Stimulated activated CD4-positive, alpha-beta T cell treated with anti-CD3 and anti-CD28 coated beads, TNF-alpha, amount 100 ng/mL, for 48 hours (primary cell): ENCODE data around the gene STAT4.
"Not testable (repeated sequence)": the region's sequence is repeated elsewhere in the genome, so short reads cannot be mapped to it uniquely, and the experiment has no call there.

Experiments
- DNase-seq, 3 donors: peaks; one replicate each; pipeline ENCODE4 v3.0.0-alpha.2; 2020; ENCODE audit warnings: low read depth in 3 of 3

STAT4 gene

DNA sequence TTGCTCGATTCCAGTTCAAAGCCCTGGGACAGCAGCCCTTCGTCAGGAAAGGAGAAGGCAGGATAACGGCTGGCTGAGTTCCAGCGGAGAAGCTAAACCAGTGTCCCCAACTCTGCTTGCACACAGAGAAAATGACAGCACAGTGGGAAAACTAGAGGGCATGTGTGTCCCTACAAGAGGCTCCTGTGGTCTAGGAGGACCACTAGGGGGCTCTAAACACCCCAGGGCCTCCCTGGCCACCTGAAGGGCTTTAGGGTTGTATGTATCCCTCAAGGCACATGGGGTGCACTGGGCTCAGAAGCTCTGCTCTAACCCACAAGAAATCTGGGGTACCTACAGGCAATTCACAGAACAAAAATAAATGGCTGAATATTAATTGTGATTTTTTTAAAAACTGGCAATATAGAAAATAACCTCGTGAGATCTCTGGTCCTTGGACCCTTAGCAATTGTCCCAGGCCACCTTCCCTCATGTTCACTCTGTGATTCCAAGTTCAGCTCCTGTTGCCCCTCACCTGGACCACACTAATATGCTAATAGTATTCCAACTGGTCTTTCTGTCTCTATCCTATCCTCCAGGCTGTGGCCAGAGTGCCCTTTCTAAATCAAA, 154.4 kb downstream of the STAT4 start:
- no peak for DNase-seq

- DNase-seq = not testable (repeated sequence)
Measured at GRCh38 chr2:190995315-190995714, 155.5 kb downstream of the STAT4 start.

DNA sequence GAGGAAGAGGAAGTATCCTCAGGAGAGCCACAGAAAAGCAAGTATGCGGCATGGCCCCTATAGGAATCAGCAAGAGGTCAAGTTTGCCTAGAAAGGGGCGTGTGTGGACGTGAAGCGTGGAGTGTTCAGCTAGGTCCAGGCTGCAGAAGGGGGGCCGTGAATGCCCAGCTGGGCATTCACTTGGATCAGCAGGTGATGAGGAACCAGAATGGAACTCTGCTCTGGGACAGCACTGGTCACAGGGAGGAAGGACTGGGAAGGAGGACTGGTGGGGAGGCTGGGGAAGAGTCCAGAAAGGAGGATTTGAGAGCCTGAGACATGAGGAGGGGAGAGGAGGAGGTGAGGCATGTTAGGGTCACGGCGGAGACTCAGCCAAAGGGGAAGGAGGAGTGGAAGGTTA, 156.6 kb downstream of the STAT4 start:
- DNase-seq = no peak

GRCh38 chr2:190993292-190993643, 157.5 kb downstream of the STAT4 start:
- no peak for DNase-seq

- DNase-seq = no peak
Measured at GRCh38 chr2:190990132-190990531, 160.7 kb downstream of the STAT4 start.

- no peak for DNase-seq
Measured at GRCh38 chr2:190988910-190989309, 161.9 kb downstream of the STAT4 start.

- DNase-seq = no peak
Measured at GRCh38 chr2:190987938-190988337, 162.9 kb downstream of the STAT4 start.

GRCh38 chr2:190987116-190987515, 163.7 kb downstream of the STAT4 start:
- no peak for DNase-seq

- no peak for DNase-seq
Measured at GRCh38 chr2:190986221-190986953, 164.4 kb downstream of the STAT4 start.

DNA sequence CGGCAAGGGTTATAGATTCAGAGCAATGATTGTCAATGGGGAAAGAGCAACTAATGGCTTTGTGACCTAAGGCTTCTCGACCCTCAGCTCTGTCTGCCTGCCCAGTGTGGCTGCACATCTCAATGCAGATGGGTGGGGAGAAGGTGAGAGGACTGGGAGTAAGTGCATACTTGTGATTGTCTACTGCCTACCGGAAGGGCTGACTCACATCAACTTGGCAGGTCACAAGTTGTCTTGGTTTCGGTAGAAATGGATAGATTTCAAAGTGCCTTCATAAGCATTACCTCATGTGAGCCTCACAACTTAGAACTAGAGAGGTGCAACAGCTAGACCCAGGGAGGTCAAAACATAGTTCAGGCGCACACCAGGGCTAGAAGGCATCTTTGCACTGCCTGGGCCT, 166.2 kb downstream of the STAT4 start:
- DNase-seq = peak in 1 of 3 donors; percentile 21

DNA sequence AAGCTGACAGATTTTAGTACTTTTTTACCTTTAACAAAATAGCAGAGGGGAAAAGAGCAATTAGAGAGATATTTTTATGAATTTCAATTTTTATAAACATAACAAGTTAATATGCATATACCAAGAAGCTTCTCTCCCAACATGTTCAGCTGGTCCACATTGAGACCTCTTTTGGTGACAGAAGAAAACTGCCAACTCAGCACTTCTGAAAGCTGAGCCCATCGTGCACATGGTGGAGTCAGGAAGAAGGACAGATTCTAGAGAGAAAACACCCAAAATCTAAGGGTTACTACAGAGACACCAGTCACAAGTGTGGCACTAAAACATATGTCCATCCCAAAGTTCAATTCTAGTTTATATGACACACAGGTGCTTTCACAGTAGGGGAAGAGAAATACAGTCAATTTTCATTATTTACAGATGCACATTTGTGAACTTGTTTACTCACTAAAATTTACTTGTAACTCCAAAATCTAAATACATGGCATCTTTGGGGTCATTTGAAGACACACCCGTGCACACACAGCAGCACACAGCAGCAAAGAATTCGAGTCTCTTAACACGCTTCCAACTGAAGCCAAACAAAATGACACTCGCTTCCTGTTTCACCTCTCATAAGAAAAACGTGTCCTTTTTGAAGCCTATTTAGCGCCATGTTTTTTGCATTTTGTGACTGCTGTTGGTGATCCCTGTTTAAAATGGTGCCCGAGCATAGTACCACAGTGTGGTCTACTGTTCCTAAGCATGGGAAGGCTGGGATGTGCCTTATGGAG, 168.3 kb downstream of the STAT4 start:
- no peak for DNase-seq

DNA sequence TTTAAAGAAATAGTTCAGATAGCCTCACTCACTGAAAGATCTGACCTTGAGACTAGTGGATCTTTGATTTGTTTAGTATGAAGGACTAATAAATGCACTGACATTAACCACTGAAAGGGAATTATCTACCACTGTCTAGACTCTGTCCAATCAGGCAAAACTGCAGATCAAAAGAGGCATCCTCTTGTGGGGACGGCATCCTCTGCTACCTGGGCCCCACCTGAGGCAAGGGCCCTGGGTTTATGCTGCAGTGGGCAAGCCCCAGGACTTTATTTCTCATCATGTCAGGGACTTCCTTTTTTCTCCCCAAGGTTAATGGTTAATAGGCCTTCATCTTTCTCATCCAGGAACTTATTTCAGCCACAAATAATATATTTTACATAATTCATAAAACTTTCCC, 169.1 kb downstream of the STAT4 start:
- DNase-seq = no peak

GRCh38 chr2:190981333-190981732, 169.5 kb downstream of the STAT4 start:
- DNase-seq = no peak

DNA sequence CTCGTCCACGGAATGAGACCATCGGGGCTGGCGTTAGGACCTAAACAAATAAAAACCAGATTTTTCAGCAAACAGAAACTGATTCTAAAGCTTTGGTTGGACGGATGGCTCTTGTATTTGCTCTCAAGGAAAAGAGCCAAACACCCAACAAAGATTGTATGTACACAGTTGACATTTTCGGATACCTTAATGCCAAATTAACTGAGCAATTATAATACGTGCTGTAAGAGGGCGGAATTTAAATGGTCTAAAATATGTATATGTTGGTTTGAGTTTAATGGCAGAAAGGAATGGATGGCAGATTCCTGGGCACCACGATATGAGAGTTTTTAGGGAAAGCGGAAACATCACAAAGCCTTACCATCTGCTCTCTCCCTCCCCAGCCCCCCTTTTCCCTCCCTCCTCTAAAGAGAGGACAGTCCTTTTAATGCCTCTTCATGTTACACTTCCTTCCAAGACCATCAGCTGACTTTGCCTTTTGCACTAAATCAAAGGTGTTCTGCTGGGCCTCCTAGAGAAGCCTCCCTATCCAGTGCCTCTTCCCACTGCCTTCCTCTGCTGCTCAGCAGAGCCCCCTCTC, 170.1 kb downstream of the STAT4 start:
- no peak for DNase-seq

DNA sequence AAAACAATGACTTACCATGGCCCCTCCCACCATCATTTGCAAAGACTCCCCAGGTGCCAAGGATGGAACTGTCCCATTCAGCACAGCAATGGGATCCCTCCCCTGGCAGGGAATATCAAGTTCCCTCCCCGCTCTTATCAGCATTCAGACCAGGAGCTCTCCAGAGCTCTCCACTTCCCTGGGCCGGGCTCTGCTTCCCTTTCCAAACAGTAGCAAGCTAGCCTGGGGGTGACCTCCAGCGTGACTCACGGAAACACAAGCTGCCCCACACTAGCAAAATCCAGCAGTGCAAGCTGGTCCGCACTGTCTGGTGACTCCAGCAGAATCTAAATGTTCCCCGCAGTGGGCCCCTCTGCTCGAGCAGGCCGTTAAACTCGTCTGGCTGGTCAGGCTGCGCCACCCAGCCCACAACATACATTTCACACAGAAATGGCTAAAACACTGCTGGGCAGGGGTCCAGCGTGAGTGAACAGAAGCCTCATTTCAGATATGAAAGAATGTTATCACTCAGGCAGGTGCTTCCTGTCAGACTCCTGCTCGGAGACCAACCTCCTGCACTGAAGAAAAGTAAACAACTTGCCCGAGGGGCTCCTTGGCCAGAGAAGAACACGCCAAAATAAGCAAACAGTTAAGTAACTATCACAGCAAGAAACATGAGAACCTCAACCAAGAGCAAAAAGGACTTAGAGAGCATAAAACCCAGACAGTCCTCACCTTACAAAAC, 170.7 kb downstream of the STAT4 start:
- no peak for DNase-seq
